GM06990 (cell line): Measurements from ENCODE around the gene ENPP6.

ENCODE experiments used
- DNase-seq: peaks from one replicate; pipeline ENCODE4 v3.0.0-alpha.2; 2011; ENCODE audit not compliant: insufficient read length; ENCODE audit errors: extremely low read depth
- H3K27me3 ChIP-seq: replicated peaks from 2 replicates; pipeline ENCODE4 v1.6.0; 2011; ENCODE audit warnings: low read length; ENCODE audit not compliant: control insufficient read depth, insufficient read depth
- H3K36me3 ChIP-seq: 2 replicates; pipeline ENCODE4 v1.5.1; 2011; ENCODE audit warnings: low read length; ENCODE audit not compliant: control insufficient read depth, insufficient read depth
- H3K4me3 ChIP-seq: replicated peaks from 2 replicates; pipeline ENCODE4 v1.5.1; 2011; ENCODE audit warnings: low read depth, mild to moderate bottlenecking, control low read depth, low read length
- CTCF ChIP-seq: IDR thresholded peaks from 2 replicates; pipeline ENCODE4 v1.5.1; 2011; ENCODE audit warnings: low read length, control low read depth, mild to moderate bottlenecking, inconsistent platforms; ENCODE audit not compliant: insufficient read depth, poor library complexity, severe bottlenecking

The ENPP6 gene

GRCh38 chr4:184066584-184067300, 150.9 kb downstream of the ENPP6 start:
- Histone ChIP-seq H3K4me3 (no peak overlapping the region), H3K36me3 (no peaks in the 10 kb centered on the region), H3K27me3 (no peaks in the 10 kb centered on the region; the same call in 1 of the 2 replicates)
- no peak for DNase-seq
- no peak for TF ChIP-seq CTCF

DNA sequence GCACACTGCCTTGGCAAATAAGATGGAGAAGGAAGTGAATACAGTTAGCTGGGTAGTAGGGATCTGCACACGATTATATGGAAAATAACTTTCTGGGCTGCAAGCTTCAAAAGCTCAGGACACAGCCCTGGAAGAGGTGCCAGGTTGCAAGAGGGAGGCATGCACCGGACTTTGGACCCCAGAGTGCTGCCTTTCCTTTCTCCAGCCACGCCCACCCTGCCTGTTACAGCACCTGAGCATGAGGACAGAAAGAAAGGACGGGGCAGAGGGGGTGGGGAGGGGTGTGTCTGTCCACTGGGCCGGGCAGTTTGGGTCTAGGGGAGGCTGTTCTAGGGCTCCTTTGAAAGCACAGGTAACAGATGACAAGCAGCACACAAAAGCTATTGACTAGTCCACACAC, 152.8 kb downstream of the ENPP6 start:
- no peak for TF ChIP-seq CTCF

GRCh38 chr4:184062769-184063168, 154.9 kb downstream of the ENPP6 start:
- H3K4me3 ChIP-seq = no peak overlapping the region
- no peaks in the 10 kb centered on the region; the same call in 1 of the 2 replicates for H3K27me3 ChIP-seq
- no peak for DNase-seq

More for the DNA sequence above, 152.8 kb downstream of the ENPP6 start:
- DNase-seq = no peak
- Histone ChIP-seq H3K27me3 (no peaks in the 10 kb centered on the region; the same call in 1 of the 2 replicates), H3K36me3 (no peaks in the 10 kb centered on the region), H3K4me3 (no peak overlapping the region)

DNA sequence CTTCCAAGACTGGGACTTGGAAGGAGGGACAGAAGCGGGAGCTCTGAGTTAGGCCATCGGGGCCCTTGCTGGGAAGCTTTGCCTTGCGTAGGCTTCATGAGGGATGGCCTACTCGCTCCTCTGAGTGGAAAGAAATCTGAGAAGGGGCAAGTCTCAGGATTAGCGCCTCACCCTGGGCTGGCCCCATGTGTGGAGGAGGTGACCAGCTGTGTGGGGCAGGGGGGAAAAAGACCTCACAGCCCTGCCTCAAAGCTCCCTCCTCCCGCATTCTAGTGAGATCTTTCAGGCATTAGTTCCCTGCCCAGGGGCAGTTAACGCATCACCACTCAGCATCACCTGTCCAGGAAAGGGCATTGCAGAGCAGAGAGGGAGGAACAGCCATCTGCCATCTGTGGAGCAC, 156.1 kb downstream of the ENPP6 start:
- no peak for TF ChIP-seq CTCF
- Histone ChIP-seq H3K4me3 (no peak overlapping the region), H3K36me3 (no peaks in the 10 kb centered on the region), H3K27me3 (no peaks in the 10 kb centered on the region; the same call in 1 of the 2 replicates)
- DNase-seq = no peak

More at GRCh38 chr4:184062769-184063168, 154.9 kb downstream of the ENPP6 start:
- no peaks in the 10 kb centered on the region for H3K36me3 ChIP-seq
- no peak for TF ChIP-seq CTCF

GRCh38 chr4:184059099-184059498, 158.6 kb downstream of the ENPP6 start:
- no peak for TF ChIP-seq CTCF
- H3K36me3 ChIP-seq = no peaks in the 10 kb centered on the region
- H3K4me3 ChIP-seq = no peak overlapping the region
- DNase-seq = no peak
- no peaks in the 10 kb centered on the region; the same call in 1 of the 2 replicates for H3K27me3 ChIP-seq
